Measurements from ENCODE around the gene ABLIM2. TPM values are rescaled to one million over a fixed set of nuclear protein-coding genes. Genes with fewer than 3 reads are reported as not detected.

Gene ABLIM2
- total RNA-seq, 2 donors from 2014 or later, result 0.24 to 0.25 TPM

- H3K9me3 Mint-ChIP-seq, result no peaks in the 10 kb centered on the region
- H3K27ac Mint-ChIP-seq, result no peak overlapping the region
- H3K36me3 Mint-ChIP-seq, result no peaks in the 10 kb centered on the region
- no peak overlapping the region for H3K4me3 Mint-ChIP-seq
- no peak for ATAC-seq
- no peak for DNase-seq (ENCODE audit: low spot score)
- H3K4me1 Mint-ChIP-seq (ENCODE audit: low read depth in 2 of 2), result no peaks in the 10 kb centered on the region
- H3K27me3 Mint-ChIP-seq, result peaks cover 4 to 5% of the 10 kb centered on the region in 2 donors
These were observed 75.4 kb downstream of the ABLIM2 start for GRCh38 chr4:8083086-8083825.

- no peak overlapping the region for H3K27ac Mint-ChIP-seq
- ATAC-seq, result no peak
- no peaks in the 10 kb centered on the region for H3K4me1 Mint-ChIP-seq (ENCODE audit: low read depth in 2 of 2)
- DNase-seq (ENCODE audit: low spot score), result no peak
- H3K36me3 Mint-ChIP-seq, result no peaks in the 10 kb centered on the region
- no peaks in the 10 kb centered on the region for H3K9me3 Mint-ChIP-seq
- peaks cover 4 to 5% of the 10 kb centered on the region in 2 donors for H3K27me3 Mint-ChIP-seq
- no peak overlapping the region for H3K4me3 Mint-ChIP-seq
These were observed 76.0 kb downstream of the ABLIM2 start for GRCh38 chr4:8082517-8083055.

GRCh38 chr4:8081621-8082516 lies 76.7 kb downstream of the ABLIM2 start:
- no peak for DNase-seq (ENCODE audit: low spot score)
- no peaks in the 10 kb centered on the region for H3K36me3 Mint-ChIP-seq
- no peaks in the 10 kb centered on the region for H3K9me3 Mint-ChIP-seq
- H3K4me3 Mint-ChIP-seq, result no peak overlapping the region
- ATAC-seq, result no peak
- H3K27me3 Mint-ChIP-seq, result peaks cover 4 to 5% of the 10 kb centered on the region in 2 donors
- no peak overlapping the region for H3K27ac Mint-ChIP-seq
- no peaks in the 10 kb centered on the region for H3K4me1 Mint-ChIP-seq (ENCODE audit: low read depth in 2 of 2)

GRCh38 chr4:8081171-8081570 lies 77.4 kb downstream of the ABLIM2 start:
- no peak for ATAC-seq
- no peak for DNase-seq (ENCODE audit: low spot score)
- Mint-ChIP-seq H3K36me3 (no peaks in the 10 kb centered on the region), H3K27me3 (peaks cover 4 to 5% of the 10 kb centered on the region in 2 donors), H3K9me3 (no peaks in the 10 kb centered on the region), H3K4me3 (no peak overlapping the region), H3K4me1 (ENCODE audit: low read depth in 2 of 2) (no peaks in the 10 kb centered on the region), H3K27ac (no peak overlapping the region)

GRCh38 chr4:8080754-8081065 lies 77.9 kb downstream of the ABLIM2 start:
- H3K4me3 Mint-ChIP-seq, result no peak overlapping the region
- H3K4me1 Mint-ChIP-seq (ENCODE audit: low read depth in 2 of 2), result no peaks in the 10 kb centered on the region
- no peaks in the 10 kb centered on the region for H3K9me3 Mint-ChIP-seq
- H3K36me3 Mint-ChIP-seq, result no peaks in the 10 kb centered on the region
- no peak for DNase-seq (ENCODE audit: low spot score)
- peaks cover 4 to 5% of the 10 kb centered on the region in 2 donors for H3K27me3 Mint-ChIP-seq
- H3K27ac Mint-ChIP-seq, result no peak overlapping the region
- no peak for ATAC-seq

- DNase-seq (ENCODE audit: low spot score) (no peak), ATAC-seq (peak in 1 of 2 donors; percentile 6)
- no peaks in the 10 kb centered on the region for H3K9me3 Mint-ChIP-seq
- H3K27ac Mint-ChIP-seq, result no peak overlapping the region
- no peaks in the 10 kb centered on the region for H3K4me1 Mint-ChIP-seq (ENCODE audit: low read depth in 2 of 2)
- H3K4me3 Mint-ChIP-seq, result no peak overlapping the region
- peaks cover 5% of the 10 kb centered on the region in 2 donors for H3K27me3 Mint-ChIP-seq
- H3K36me3 Mint-ChIP-seq, result no peaks in the 10 kb centered on the region
These were observed 78.5 kb downstream of the ABLIM2 start for GRCh38 chr4:8079916-8080753.

GRCh38 chr4:8079031-8079885 lies 79.4 kb downstream of the ABLIM2 start:
- Mint-ChIP-seq H3K27ac (no peak overlapping the region), H3K4me3 (no peak overlapping the region), H3K9me3 (no peaks in the 10 kb centered on the region), H3K4me1 (ENCODE audit: low read depth in 2 of 2) (no peaks in the 10 kb centered on the region), H3K36me3 (no peaks in the 10 kb centered on the region), H3K27me3 (peaks cover 5 to 8% of the 10 kb centered on the region in 2 donors)
- DNase-seq (ENCODE audit: low spot score), result no peak
- no peak for ATAC-seq

GRCh38 chr4:8078610-8079015 lies 80.0 kb downstream of the ABLIM2 start:
- no peak for DNase-seq (ENCODE audit: low spot score)
- H3K9me3 Mint-ChIP-seq, result no peaks in the 10 kb centered on the region
- no peak overlapping the region for H3K27ac Mint-ChIP-seq
- H3K36me3 Mint-ChIP-seq, result no peaks in the 10 kb centered on the region
- no peak overlapping the region for H3K4me3 Mint-ChIP-seq
- H3K27me3 Mint-ChIP-seq, result peaks cover 5 to 8% of the 10 kb centered on the region in 2 donors
- no peak for ATAC-seq
- H3K4me1 Mint-ChIP-seq (ENCODE audit: low read depth in 2 of 2), result no peaks in the 10 kb centered on the region

GRCh38 chr4:8078109-8078494 lies 80.5 kb downstream of the ABLIM2 start:
- no peak overlapping the region for H3K27ac Mint-ChIP-seq
- DNase-seq (ENCODE audit: low spot score) (no peak), ATAC-seq (no peak)
- H3K4me3 Mint-ChIP-seq, result no peak overlapping the region
- peaks cover 5 to 8% of the 10 kb centered on the region in 2 donors for H3K27me3 Mint-ChIP-seq
- H3K9me3 Mint-ChIP-seq, result no peaks in the 10 kb centered on the region
- no peaks in the 10 kb centered on the region for H3K36me3 Mint-ChIP-seq
- no peaks in the 10 kb centered on the region for H3K4me1 Mint-ChIP-seq (ENCODE audit: low read depth in 2 of 2)

GRCh38 chr4:8077181-8078108 lies 81.2 kb downstream of the ABLIM2 start:
- no peaks in the 10 kb centered on the region for H3K36me3 Mint-ChIP-seq
- H3K4me3 Mint-ChIP-seq, result no peak overlapping the region
- no peak for ATAC-seq
- H3K4me1 Mint-ChIP-seq (ENCODE audit: low read depth in 2 of 2), result no peaks in the 10 kb centered on the region
- no peak overlapping the region for H3K27ac Mint-ChIP-seq
- H3K27me3 Mint-ChIP-seq, result peaks cover 11 to 12% of the 10 kb centered on the region in 2 donors
- H3K9me3 Mint-ChIP-seq, result no peaks in the 10 kb centered on the region
- no peak for DNase-seq (ENCODE audit: low spot score)

- Mint-ChIP-seq H3K27me3 (peaks cover 6 to 8% of the 10 kb centered on the region in 2 donors), H3K9me3 (no peaks in the 10 kb centered on the region), H3K4me3 (no peak overlapping the region), H3K27ac (no peak overlapping the region), H3K4me1 (ENCODE audit: low read depth in 2 of 2) (no peaks in the 10 kb centered on the region), H3K36me3 (no peaks in the 10 kb centered on the region)
- DNase-seq (ENCODE audit: low spot score), result no peak
- ATAC-seq, result no peak
These were observed 82.6 kb downstream of the ABLIM2 start for GRCh38 chr4:8076023-8076422.

- no peaks in the 10 kb centered on the region for H3K36me3 Mint-ChIP-seq
- ATAC-seq (no peak), DNase-seq (ENCODE audit: low spot score) (no peak)
- no peaks in the 10 kb centered on the region for H3K9me3 Mint-ChIP-seq
- H3K27me3 Mint-ChIP-seq, result peaks cover 6 to 8% of the 10 kb centered on the region in 2 donors
- H3K4me1 Mint-ChIP-seq (ENCODE audit: low read depth in 2 of 2), result no peaks in the 10 kb centered on the region
- H3K4me3 Mint-ChIP-seq, result no peak overlapping the region
- no peak overlapping the region for H3K27ac Mint-ChIP-seq
These were observed 85.3 kb downstream of the ABLIM2 start for GRCh38 chr4:8073206-8073863.
